Raji (cell line): ENCODE results near the gene LILRA6.
"Not testable (repeated sequence)": the region's sequence is repeated elsewhere in the genome, so short reads cannot be mapped to it uniquely, and the experiment has no call there.

ENCODE experiments used
- POLR2A ChIP-seq: IDR thresholded peaks from 2 replicates; pipeline ENCODE4 v1.6.1; 2011; ENCODE audit warnings: low read depth, low read length, control low read depth; ENCODE audit not compliant: insufficient read depth

The LILRA6 gene

DNA sequence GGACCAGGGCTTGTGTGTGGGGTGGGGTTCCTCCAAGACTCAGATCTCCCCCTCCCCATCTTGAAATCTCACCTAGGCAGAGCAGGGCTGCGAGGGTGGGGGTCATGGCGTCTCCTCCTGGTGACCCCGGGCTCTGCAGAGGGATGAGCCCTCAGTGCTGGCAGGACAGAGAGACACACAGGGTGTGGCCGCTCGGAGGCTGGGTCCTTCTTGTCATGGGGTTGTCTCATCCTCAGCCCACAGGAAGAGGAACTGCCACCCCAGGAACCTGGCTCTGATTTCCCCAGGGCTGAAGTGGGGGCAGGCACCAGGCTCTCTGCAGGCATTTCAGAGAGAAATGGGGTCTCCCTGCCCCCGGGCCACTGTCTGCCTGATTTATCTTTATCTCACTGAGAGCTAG lies at the start of gene LILRA6:
Gene LILRA6, minus strand, starts transcription at position 145 of the 400 bp plus-strand sequence.
- not testable (repeated sequence) for TF ChIP-seq POLR2A

DNA sequence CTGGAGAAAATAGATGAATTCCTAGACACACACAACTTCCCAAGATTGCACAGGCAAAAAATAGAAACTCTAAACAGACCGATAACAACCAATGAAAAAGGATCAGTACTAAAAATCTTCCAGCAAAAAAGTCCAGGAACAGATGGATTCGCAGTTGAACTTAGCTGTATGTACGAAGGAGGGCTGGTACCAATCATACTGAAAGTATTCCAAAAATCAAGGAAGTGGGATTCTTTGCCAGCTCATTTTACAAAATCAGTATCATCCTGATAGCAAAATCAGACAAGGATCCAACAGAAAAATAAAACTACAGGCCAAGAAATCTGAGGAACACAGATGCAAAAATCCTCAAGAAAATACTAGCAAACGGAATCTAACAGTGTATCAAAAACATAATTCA lies 44.9 kb upstream of the LILRA6 start:
- no peak for TF ChIP-seq POLR2A

DNA sequence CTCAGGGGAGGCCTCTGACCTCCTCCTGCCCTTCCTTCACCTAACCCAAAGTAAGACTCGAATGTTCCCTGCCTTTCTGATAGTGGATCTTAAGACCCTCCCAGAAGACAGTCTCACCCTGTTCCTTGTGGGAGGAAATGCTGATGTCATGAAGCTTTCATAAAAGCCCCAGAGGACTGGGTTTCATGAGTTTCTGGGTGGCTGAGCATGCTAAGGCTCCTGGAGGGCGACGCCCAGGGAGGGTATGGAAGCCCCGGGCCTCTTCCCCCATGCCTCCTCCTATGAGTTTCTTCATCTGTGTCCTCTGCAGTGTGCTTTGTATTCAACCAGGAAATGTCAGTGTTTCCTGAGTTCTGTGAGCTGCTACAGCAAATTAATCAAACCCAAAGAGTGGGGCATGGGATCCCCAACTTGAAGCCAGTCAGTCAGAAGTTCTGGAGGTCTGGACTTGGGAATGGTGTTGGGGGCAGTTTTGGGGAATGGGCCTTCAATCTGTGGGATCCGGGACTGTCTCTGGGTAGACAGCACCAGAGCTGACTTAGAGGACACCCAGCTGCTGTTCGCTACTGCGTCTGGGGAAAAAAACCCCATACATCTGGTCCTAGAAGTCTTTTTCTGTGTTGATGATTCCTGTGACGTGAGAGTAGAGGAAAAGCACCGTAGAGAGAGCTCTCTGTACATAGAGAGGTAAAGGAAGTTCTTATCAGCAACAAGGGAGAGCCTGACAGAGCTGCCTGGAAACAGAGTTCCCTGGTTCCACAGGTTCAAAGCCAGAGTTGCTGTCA lies 40.3 kb upstream of the LILRA6 start:
- TF ChIP-seq POLR2A = no peak

DNA sequence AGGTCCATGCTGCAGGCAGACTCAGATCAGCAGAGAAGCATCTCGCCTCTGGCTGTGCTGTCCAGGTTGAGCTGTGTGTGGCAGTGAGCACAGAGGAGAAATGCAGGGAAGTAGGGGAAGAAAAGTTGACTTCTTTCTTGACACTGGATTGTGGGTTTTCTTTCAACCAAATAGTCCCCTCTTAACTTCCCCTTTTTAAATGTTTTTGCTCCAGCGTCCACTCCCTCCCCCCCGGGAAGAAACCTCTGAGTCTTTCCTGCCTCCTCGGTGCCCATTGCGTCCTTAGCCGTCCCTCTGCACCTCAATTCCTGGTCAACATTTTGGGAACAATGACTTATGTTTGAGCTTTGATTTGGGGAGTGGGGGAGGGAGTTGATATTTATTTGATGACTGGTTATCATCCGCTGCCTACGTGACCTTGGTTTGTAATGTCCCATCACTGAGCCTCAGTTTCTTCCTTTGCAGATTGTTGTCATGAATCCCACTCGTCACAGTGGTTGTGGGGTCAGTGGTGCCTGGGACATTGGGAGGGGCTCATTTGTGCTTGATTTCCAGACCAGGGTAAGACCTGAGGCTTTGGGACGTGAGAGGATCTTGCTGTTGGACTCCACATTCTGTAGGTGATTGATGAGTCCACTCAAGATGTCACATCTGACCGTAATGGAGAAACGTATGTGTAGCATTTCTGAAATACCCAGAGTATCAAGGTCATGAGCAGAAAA lies 38.6 kb upstream of the LILRA6 start, which contains the start of gene LILRB2:
Gene LILRB2, minus strand, starts transcription at position 104 of the 722 bp plus-strand sequence. CDS start 614 bp downstream, outside the sequence.
- no peak for TF ChIP-seq POLR2A

DNA sequence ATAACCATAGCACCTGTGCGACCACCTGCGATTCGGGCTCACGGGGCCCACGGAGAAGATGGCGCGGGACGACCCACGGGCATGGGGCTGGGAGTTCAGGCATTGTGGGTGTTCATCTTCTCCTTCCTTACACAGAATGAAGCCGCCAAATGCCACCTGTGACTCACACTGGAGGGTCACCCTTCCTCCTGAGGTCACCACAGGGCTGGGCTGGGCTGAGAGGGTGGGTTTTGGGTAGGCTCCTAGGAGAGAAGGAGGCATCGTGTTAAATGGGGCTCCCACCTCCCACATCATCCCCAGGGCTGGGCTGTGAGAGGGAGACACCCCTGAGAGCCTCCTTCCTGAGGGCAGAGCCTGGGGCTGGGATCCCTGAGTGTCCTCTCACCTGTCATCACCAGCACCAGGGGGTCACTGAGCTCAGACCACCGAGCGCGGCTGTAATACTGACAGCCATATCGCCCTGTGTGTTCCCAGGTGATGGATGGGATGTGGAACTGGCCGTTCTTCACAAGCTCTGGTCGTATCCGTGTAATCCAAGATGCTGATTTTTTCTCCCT lies 36.9 kb upstream of the LILRA6 start:
- no peak for TF ChIP-seq POLR2A

DNA sequence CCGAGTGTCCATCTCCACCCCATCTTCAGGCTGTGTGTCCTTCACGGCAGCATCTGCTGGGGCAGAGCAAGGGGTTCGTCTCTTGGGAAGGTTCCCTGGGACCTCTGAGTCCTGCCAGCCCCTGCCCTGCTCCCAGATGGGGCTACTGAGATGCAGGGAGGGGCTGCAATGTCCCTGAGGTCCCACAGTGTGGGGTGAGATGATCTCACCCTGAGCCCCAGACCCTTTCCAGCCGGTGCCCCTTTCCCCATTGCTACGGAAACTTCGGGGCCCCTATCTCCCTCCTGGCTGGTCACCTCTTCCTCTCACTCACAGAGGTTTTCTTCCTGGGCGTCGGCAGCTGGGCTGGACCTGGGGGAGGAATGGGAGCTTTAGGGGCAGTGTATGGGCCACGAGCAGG lies 33.4 kb upstream of the LILRA6 start:
- TF ChIP-seq POLR2A = no peak

DNA sequence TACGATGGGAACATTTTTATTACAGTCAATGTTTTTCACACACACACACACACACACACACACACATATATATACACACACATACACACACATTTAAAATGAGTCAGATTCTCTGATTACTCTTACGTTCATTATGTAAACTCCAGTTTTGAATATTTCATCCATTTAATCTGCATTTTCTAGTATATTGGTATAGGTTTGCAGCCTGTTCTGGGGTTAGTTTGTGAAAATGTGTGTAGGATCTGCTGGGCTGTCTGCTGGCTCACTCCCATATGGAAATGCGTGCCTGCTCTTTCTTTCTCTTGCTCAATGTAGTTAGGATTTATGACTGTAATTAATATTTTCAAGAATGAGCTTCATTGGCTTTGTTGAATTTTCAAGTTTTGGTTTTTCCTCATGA lies 31.2 kb upstream of the LILRA6 start:
- no peak for TF ChIP-seq POLR2A

DNA sequence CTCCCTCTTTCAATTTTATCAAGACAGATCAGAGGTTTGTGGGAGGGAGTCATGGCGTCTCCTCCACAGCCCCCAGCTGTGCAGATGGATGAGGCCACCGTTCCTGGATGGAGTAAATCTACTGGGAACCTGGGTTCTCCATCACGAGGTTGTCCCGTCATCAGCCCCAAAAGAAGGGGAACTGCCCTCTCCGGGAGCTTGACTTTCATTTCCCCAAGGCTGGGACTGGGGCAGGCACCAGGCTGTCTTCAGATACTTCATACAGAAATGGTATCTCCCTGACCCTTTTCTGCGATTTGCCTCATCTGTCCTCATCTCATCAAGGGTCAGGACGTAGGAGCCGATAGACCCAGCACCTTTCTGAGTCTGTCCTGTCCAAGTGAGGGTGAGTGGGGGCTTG lies 28.5 kb upstream of the LILRA6 start:
- no peak for TF ChIP-seq POLR2A

DNA sequence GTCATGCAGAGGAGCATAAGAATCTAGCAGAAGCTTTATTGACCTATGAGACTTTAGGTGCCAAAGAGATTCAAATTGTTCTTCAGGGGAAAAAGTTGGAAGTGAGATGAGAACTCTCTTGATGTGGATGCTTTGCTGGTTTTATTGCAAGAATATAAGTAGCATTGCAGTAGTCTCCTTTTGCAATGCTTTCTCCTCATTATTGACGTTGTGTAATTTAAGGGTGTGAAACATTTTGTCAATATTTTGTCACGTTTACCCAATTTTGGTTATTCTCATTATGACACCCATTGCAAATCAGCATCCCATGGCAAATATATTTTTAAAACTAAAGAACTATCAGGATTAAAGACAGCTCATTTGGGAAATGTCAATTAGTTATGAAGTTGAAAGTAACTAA lies 26.3 kb upstream of the LILRA6 start:
- no peak for TF ChIP-seq POLR2A

DNA sequence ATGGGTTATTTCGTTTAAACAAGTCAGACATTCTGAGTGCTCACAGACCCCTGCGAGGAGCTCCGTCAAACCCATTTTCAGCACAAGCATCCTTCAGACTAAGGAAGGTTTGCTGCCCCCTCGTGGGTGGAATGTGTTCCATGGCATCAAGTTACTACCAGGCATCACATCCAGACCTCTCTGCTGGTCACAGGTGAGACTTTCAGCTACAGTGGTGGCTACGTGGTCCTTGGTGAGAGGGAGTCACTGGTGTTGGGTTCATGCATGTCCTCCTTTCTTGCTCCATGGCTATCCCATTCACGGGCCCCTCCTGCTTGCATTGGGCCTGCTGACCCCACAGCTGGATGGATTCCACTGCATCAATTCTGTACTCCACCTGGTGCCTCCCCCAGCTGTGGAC lies 23.5 kb upstream of the LILRA6 start:
- TF ChIP-seq POLR2A = no peak

DNA sequence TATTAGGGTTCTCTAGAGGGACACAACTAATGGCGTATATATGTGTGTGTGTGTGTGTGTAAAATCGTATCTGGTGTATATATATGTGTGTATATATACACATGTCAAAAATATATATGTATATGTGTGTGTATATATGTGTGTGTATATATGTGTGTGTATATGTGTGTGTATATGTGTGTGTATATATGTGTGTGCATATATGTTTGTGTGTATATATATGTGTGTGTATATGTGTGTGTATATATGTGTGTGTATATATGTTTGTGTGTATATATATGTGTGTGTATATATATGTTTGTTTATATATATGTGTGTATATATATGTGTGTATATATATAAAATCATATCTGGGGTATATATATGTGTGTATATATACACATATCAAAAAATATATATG lies 19.9 kb upstream of the LILRA6 start:
- no peak for TF ChIP-seq POLR2A

DNA sequence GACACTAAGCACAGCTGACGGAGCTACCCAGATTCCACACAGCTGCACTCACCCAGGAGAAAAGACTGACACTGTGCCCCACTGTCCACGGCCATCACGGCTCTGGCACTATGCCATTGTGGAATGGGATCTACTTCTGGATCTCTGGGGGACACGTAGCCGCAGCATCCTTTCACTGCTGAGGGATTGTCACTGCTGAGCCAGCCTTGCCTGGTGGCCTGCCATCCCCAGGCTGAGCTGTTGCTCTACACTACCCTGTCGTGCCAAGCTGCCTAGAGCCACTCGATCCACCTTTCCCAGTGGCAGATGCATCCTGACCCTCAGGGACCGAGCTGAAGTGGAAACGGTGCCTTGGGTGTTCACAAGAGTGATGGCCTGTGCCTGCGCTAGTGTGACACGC lies 19.5 kb upstream of the LILRA6 start:
- no peak for TF ChIP-seq POLR2A

DNA sequence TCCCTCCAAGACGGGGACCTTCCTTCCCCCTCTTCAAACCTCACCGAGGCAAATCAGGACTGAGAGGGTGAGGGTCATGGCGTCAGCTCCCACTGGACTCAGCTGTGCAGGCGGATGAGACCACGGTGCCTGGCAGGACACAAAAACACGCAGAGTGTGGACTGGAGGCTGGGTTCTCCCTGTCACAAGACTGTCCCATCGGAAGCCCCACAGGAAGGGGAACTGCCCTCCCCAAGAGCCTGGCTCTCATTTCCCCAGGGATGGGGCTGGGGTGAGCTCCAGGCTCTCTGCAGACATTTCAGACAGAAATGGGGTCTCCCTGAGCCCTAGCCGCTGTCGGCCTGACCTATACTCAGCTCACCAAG lies 14.5 kb upstream of the LILRA6 start, which contains the start of gene LILRB5:
Gene LILRB5, minus strand, starts transcription at position 158 of the 365 bp plus-strand sequence. Its CDS starts 80 bp downstream, at position 78.
- no peak for TF ChIP-seq POLR2A

DNA sequence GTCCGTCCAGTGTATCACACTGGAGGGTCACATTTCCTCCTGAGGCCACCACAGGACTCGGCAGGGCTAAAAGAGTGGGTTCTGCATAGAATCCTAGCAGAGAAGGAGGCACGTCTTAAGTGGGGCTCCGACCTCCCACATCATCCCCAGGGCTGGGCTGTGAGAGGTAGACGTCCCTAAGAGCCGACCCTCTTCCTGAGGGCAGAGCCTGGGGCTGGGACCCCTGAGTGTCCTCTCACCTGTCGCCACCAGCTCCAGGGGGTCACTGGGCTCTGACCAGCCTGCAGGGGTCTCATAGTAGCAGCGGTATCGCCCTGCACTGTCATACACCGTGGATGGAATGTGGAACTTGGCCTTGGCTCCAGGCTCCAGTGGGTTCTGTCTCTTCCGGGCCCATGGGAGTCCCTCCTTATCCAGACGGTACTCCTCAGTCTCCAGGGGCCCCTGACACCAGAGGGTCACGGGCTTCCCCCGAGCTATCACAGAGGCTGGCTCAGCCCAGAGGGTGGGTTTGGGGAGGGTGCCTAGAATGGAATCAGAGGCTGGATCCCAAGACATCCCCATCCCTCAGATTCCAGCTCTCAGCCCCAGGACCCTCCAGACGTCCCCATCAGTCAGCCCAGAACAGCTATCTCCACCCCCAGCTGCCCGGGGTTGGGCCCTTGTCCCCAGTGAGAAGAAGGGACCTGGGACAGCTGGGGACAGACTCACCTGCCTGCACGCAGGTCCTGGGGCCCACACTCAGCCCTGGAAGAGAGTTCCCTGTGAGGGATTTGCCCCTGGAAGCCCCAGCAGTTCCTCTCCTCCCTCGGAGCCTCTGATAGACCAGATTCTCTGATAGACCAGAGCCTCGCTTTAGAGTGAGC lies 13.9 kb upstream of the LILRA6 start:
- TF ChIP-seq POLR2A = no peak
